Peyer's patch (tissue), 4 donors: ENCODE data around the gene ACTN4. TPM values are rescaled to one million over a fixed set of nuclear protein-coding genes. Genes with fewer than 3 reads are reported as not detected.

ENCODE experiments used
- DNase-seq, 3 donors: peaks; one replicate each; pipeline ENCODE4 v3.0.0-alpha.2; 2017 to 2019
- H3K27ac ChIP-seq, 4 donors: fragments of 200-600 bp; sonication (generic); one replicate each; pipeline ENCODE4 v1.5.1; 2016 to 2019
- H3K27me3 ChIP-seq, 2 donors: fragments of 200-600 bp; sonication (generic); one replicate each; pipeline ENCODE4 v1.5.1; 2019
- H3K36me3 ChIP-seq, 3 donors: fragments of 200-600 bp; sonication (generic); one replicate each; pipeline ENCODE4 v1.5.1; 2016 to 2019
- H3K4me1 ChIP-seq, 4 donors: fragments of 200-600 bp; sonication (generic); one replicate each; pipeline ENCODE4 v1.5.1; 2016 to 2019
- H3K4me3 ChIP-seq, 4 donors: fragments of 200-600 bp; sonication (generic); 1 replicate in 3 of 4; 2 replicates in 1 of 4; pipeline ENCODE4 v1.5.1; 2016 to 2019; ENCODE audit warnings: mild to moderate bottlenecking in 1 of 4
- H3K9me3 ChIP-seq, 4 donors: fragments of 200-600 bp; sonication (generic); one replicate each; pipeline ENCODE4 v1.5.1; 2016 to 2019; ENCODE audit warnings: mild to moderate bottlenecking in 1 of 4
- POLR2A ChIP-seq, 2 donors: fragments of 450-650 bp; IDR thresholded peaks; one replicate each; pipeline ENCODE4 v1.5.1; 2017; ENCODE audit warnings: antibody characterized with exemption in 2 of 2, mild to moderate bottlenecking in 2 of 2, moderate library complexity in 2 of 2
- total RNA-seq, 4 donors: library from RNA; depleted of rRNA; stranded (reverse); fragments of >200 nt; gene quantifications; one replicate each; pipeline ENCODE4 v1.1.0, GENCODE V29; 2016
- TF ChIP-seq, protein P1 (sequence below), 6 experiments: fragments of 450-650 bp in 4 of 6; fragments of 200-600 bp in 2 of 6; sonication (generic) in 1 of 6; IDR thresholded peaks; one replicate each; pipeline ENCODE4 v1.5.1; 2017 to 2019; ENCODE audit warnings: antibody characterized with exemption in 6 of 6, mild to moderate bottlenecking in 3 of 6, moderate library complexity in 1 of 6

Gene ACTN4
- total RNA-seq, 4 donors from 2014 or later: 360 to 1,049 (median 814) TPM

DNA sequence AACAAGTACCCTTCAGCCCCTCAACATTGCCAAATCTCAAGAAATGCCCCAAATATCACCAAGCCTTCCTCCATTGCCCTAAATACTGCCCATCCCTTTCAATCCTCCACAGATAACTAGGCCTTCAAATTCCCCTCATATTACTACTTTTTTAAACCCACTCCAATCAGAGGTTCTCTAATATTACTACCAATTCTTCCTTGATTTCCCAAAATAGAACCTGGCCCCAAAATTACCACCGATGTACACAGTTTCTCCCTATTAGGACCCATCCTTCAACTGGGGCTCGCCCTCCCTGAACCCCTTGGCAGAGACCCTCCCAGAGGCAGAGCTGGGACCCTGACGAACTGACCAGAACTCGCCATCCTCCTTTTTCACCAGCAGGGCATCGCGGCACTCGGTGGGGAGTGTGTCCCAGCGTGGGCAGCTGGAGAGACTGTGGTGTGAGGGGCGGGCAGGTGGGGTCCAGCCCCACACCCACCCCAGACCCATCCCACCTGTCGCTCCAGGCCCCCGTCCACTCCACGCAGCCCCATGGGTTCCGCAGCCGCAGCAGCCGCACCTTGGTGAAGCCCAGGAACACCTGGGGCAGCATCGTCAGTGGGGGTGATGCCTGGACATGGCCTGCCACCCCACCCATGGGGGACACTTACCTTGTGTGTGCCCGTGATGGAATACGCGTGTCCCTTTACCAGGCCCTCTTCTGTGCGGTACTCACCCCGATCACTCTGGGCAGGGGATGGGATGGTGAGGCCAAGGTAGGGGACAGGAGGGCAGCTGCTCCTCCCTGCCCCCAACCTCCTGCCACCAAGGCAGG lies 90.7 kb downstream of the ACTN4 start:
- Histone ChIP-seq H3K36me3 (no peaks in the 10 kb centered on the region), H3K27me3 (no peaks in the 10 kb centered on the region), H3K27ac (peak overlapping the region in 1 of 4 donors; percentile 13), H3K4me1 (peaks cover 3 to 32% (median 18%) of the 10 kb centered on the region in 4 donors), H3K4me3 (no peak overlapping the region), H3K9me3 (no peaks in the 10 kb centered on the region)
- no peak for DNase-seq
- TF ChIP-seq, protein P1, sequence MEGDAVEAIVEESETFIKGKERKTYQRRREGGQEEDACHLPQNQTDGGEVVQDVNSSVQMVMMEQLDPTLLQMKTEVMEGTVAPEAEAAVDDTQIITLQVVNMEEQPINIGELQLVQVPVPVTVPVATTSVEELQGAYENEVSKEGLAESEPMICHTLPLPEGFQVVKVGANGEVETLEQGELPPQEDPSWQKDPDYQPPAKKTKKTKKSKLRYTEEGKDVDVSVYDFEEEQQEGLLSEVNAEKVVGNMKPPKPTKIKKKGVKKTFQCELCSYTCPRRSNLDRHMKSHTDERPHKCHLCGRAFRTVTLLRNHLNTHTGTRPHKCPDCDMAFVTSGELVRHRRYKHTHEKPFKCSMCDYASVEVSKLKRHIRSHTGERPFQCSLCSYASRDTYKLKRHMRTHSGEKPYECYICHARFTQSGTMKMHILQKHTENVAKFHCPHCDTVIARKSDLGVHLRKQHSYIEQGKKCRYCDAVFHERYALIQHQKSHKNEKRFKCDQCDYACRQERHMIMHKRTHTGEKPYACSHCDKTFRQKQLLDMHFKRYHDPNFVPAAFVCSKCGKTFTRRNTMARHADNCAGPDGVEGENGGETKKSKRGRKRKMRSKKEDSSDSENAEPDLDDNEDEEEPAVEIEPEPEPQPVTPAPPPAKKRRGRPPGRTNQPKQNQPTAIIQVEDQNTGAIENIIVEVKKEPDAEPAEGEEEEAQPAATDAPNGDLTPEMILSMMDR (IDR thresholded peaks at IDR 0.05): no peak
- TF ChIP-seq POLR2A (IDR thresholded peaks at IDR 0.05): no peak

- no peak overlapping the region for H3K4me3 ChIP-seq
- H3K27me3 ChIP-seq: no peaks in the 10 kb centered on the region
- no peaks in the 10 kb centered on the region for H3K36me3 ChIP-seq
- DNase-seq: no peak
- peaks cover 0 to 21% (median 12%) of the 10 kb centered on the region in 4 donors for H3K4me1 ChIP-seq
- H3K27ac ChIP-seq: no peak overlapping the region
- no peaks in the 10 kb centered on the region for H3K9me3 ChIP-seq
- TF ChIP-seq, protein P1 (IDR thresholded peaks at IDR 0.05): no peak
- TF ChIP-seq POLR2A (IDR thresholded peaks at IDR 0.05): no peak
These were observed 92.2 kb downstream of the ACTN4 start for GRCh38 chr19:38739440-38740256.

GRCh38 chr19:38740257-38740592 lies 92.8 kb downstream of the ACTN4 start:
- DNase-seq: no peak
- no peaks in the 10 kb centered on the region for H3K27me3 ChIP-seq
- H3K4me3 ChIP-seq: no peak overlapping the region
- no peak overlapping the region for H3K27ac ChIP-seq
- no peak for TF ChIP-seq POLR2A (IDR thresholded peaks at IDR 0.05)
- TF ChIP-seq, protein P1 (IDR thresholded peaks at IDR 0.05): no peak
- H3K4me1 ChIP-seq: peaks cover 0 to 16% (median 9%) of the 10 kb centered on the region in 4 donors
- H3K9me3 ChIP-seq: no peaks in the 10 kb centered on the region
- H3K36me3 ChIP-seq: no peaks in the 10 kb centered on the region

DNA sequence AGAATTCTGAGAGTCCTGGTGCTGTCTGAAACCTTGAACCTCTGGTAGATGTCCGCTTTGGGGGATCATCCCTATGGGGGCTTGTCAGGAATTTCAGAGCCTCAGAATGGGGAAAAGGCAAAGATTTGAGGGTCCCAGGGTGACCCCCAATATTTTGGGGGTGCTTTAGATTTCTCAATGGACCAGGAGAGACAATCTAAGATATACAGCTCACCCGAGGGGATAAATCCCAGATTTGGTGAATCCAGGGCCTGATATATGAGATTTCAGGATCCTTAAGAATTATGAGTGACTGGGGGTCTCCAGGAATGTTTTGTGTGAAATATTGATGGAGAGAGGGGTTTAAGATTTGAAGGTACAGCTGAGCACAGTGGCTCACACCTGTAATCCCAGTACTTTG lies 93.5 kb downstream of the ACTN4 start:
- H3K27ac ChIP-seq: no peak overlapping the region
- H3K4me3 ChIP-seq: no peak overlapping the region
- H3K9me3 ChIP-seq: no peaks in the 10 kb centered on the region
- H3K27me3 ChIP-seq: no peaks in the 10 kb centered on the region
- no peaks in the 10 kb centered on the region for H3K36me3 ChIP-seq
- TF ChIP-seq, protein P1 (IDR thresholded peaks at IDR 0.05): no peak
- TF ChIP-seq POLR2A (IDR thresholded peaks at IDR 0.05): no peak
- H3K4me1 ChIP-seq: peaks cover 0 to 15% (median 9%) of the 10 kb centered on the region in 4 donors
- no peak for DNase-seq

DNA sequence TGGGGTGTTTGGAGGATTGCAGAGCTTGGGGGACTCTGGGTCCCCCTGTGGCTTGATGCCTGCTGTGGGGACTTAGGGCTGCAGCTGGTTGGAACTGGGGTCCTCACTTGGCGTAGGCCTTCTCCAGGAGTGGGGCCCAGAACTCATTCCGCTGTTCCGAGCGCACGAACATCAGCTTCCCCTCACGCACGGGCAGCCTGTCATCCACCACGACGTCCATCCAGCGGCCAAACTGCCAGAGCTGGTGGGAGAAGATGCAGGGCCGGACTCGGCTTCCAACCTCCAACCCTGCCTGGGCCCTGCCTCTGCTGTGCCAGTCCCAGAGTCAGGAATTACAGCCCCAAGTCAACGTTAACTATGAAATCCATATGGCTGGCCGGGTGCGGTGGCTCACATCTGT lies 94.2 kb downstream of the ACTN4 start:
- H3K27me3 ChIP-seq: no peaks in the 10 kb centered on the region
- no peaks in the 10 kb centered on the region for H3K36me3 ChIP-seq
- H3K27ac ChIP-seq: no peak overlapping the region

More for the DNA sequence above, 94.2 kb downstream of the ACTN4 start:
- TF ChIP-seq POLR2A (IDR thresholded peaks at IDR 0.05): no peak
- TF ChIP-seq, protein P1 (IDR thresholded peaks at IDR 0.05): no peak
- H3K4me1 ChIP-seq: peaks cover 0 to 7% (median 3%) of the 10 kb centered on the region in 4 donors
- H3K9me3 ChIP-seq: no peaks in the 10 kb centered on the region
- DNase-seq: no peak
- H3K4me3 ChIP-seq: no peak overlapping the region
